Astrocyte (in vitro differentiated cells and primary cell): ENCODE data around the gene ALKBH3. TPM values are rescaled to one million over a fixed set of nuclear protein-coding genes. Genes with fewer than 3 reads are reported as not detected.

Experiments used
- DNase-seq: peaks from one replicate; pipeline ENCODE4 v3.0.0-alpha.2; 2010; ENCODE audit warnings: low read depth
- FAIRE-seq: peaks from 2 replicates; lab custom pipeline; 2011; peaks lifted over from hg19 to GRCh38; lab: Jason Lieb, UNC
- H2AFZ ChIP-seq: 2 replicates; pipeline ENCODE4 v1.6.0; 2012; ENCODE audit warnings: low read depth, low read length, inconsistent platforms
- H3K27ac ChIP-seq: 2 replicates; pipeline ENCODE4 v1.5.1; 2011; ENCODE audit warnings: low read depth, low read length, inconsistent platforms
- H3K27me3 ChIP-seq: 2 replicates; pipeline ENCODE4 v1.6.0; 2011; ENCODE audit warnings: low read length, inconsistent platforms; ENCODE audit not compliant: insufficient read depth
- H3K36me3 ChIP-seq: 2 replicates; pipeline ENCODE4 v1.5.1; 2011; ENCODE audit warnings: low read length, inconsistent platforms; ENCODE audit not compliant: insufficient read depth
- H3K4me1 ChIP-seq: 2 replicates; pipeline ENCODE4 v1.5.1; 2011; ENCODE audit warnings: low read length, inconsistent platforms; ENCODE audit not compliant: insufficient read depth
- H3K4me2 ChIP-seq: 2 replicates; pipeline ENCODE4 v1.6.0; 2012; ENCODE audit warnings: low read length, inconsistent platforms
- H3K4me3 ChIP-seq: 2 replicates; pipeline ENCODE4 v1.5.1; 2011; ENCODE audit warnings: low read depth, mild to moderate bottlenecking, low read length, inconsistent platforms; ENCODE audit not compliant: insufficient read depth
- H3K79me2 ChIP-seq: 2 replicates; pipeline ENCODE4 v1.6.0; 2012; ENCODE audit warnings: mild to moderate bottlenecking, low read length, inconsistent platforms; ENCODE audit not compliant: insufficient read depth
- H3K9ac ChIP-seq: 2 replicates; pipeline ENCODE4 v1.6.0; 2012; ENCODE audit warnings: mild to moderate bottlenecking, low read length, inconsistent platforms
- H3K9me3 ChIP-seq: 2 replicates; pipeline ENCODE4 v1.5.1; 2012; ENCODE audit warnings: low read depth, mild to moderate bottlenecking, low read length, inconsistent platforms; ENCODE audit not compliant: insufficient read depth
- H4K20me1 ChIP-seq: 2 replicates; pipeline ENCODE4 v1.6.0; 2012; ENCODE audit warnings: low read length, inconsistent platforms; ENCODE audit not compliant: insufficient read depth
- H3K27ac Mint-ChIP-seq: one replicate; pipeline ENCODE4 v1.8.0; 2021; ENCODE audit warnings: mild to moderate bottlenecking, mixed read lengths; ENCODE audit not compliant: unreplicated experiment
- H3K27me3 Mint-ChIP-seq: one replicate; pipeline ENCODE4 v1.8.0; 2021; ENCODE audit warnings: low read depth, mixed read lengths; ENCODE audit not compliant: unreplicated experiment
- H3K36me3 Mint-ChIP-seq: one replicate; pipeline ENCODE4 v1.8.0; 2021; ENCODE audit warnings: low read depth, mixed read lengths; ENCODE audit not compliant: unreplicated experiment
- H3K4me1 Mint-ChIP-seq: one replicate; pipeline ENCODE4 v1.8.0; 2021; ENCODE audit warnings: low read depth, mixed read lengths; ENCODE audit not compliant: unreplicated experiment
- H3K4me3 Mint-ChIP-seq: one replicate; pipeline ENCODE4 v1.8.0; 2021; ENCODE audit warnings: mild to moderate bottlenecking, moderate library complexity, mixed read lengths; ENCODE audit not compliant: unreplicated experiment
- H3K9me3 Mint-ChIP-seq: one replicate; pipeline ENCODE4 v1.8.0; 2021; ENCODE audit warnings: mild to moderate bottlenecking, mixed read lengths; ENCODE audit not compliant: unreplicated experiment
- CTCF ChIP-seq: IDR thresholded peaks from 2 replicates; pipeline ENCODE4 v1.5.1; 2011; ENCODE audit warnings: low read depth, mild to moderate bottlenecking, inconsistent platforms, low read length, moderate library complexity; ENCODE audit not compliant: insufficient read depth
- EZH2 ChIP-seq: IDR thresholded peaks from 2 replicates; pipeline ENCODE4 v1.6.1; 2012; ENCODE audit warnings: mild to moderate bottlenecking, low read length, inconsistent platforms; ENCODE audit not compliant: insufficient read depth
- total RNA-seq: library from RNA; stranded (reverse); gene quantifications from 2 replicates; pipeline ENCODE4 v1.2.1, GENCODE V29; 2021

Gene ALKBH3
- total RNA-seq, 1 donor from 2014 or later, result 30.5 TPM

- H3K27ac ChIP-seq, result no peak overlapping the region
- TF ChIP-seq CTCF, result no peak
- no peak for TF ChIP-seq EZH2
- H3K9me3 Mint-ChIP-seq, result peaks cover 1% of the 10 kb centered on the region
- peaks cover 4% of the 10 kb centered on the region for H3K36me3 Mint-ChIP-seq
- H3K27me3 ChIP-seq, result no peaks in the 10 kb centered on the region
- no peaks in the 10 kb centered on the region for H3K27me3 Mint-ChIP-seq
- peaks cover 6% of the 10 kb centered on the region for H3K79me2 ChIP-seq
- no peak overlapping the region for H3K27ac Mint-ChIP-seq
- H3K4me1 Mint-ChIP-seq, result no peaks in the 10 kb centered on the region
- H3K4me3 ChIP-seq, result no peak overlapping the region
- DNase-seq, result no peak
- H3K9me3 ChIP-seq, result no peaks in the 10 kb centered on the region
- H3K4me3 Mint-ChIP-seq, result no peak overlapping the region
- H3K36me3 ChIP-seq, result peaks cover 7% of the 10 kb centered on the region
- H3K4me2 ChIP-seq, result no peak overlapping the region
- H4K20me1 ChIP-seq, result peaks cover 32% of the 10 kb centered on the region
- H3K4me1 ChIP-seq, result peaks cover 16% of the 10 kb centered on the region
- no peak for FAIRE-seq
- H2AFZ ChIP-seq, result no peak overlapping the region
- H3K9ac ChIP-seq, result no peak overlapping the region
Measured at GRCh38 chr11:43907028-43907975, 26.7 kb downstream of the ALKBH3 start.

GRCh38 chr11:43908191-43908590 lies 27.6 kb downstream of the ALKBH3 start:
- Histone ChIP-seq H3K79me2 (peaks cover 6% of the 10 kb centered on the region), H3K4me3 (no peak overlapping the region), H3K9ac (no peak overlapping the region), H3K4me1 (peaks cover 16% of the 10 kb centered on the region), H3K27me3 (no peaks in the 10 kb centered on the region), H3K27ac (no peak overlapping the region), H3K36me3 (peaks cover 7% of the 10 kb centered on the region), H2AFZ (no peak overlapping the region), H3K9me3 (no peaks in the 10 kb centered on the region), H4K20me1 (peaks cover 32% of the 10 kb centered on the region), H3K4me2 (no peak overlapping the region)
- H3K27me3 Mint-ChIP-seq, result no peaks in the 10 kb centered on the region
- FAIRE-seq (no peak), DNase-seq (no peak)
- H3K4me3 Mint-ChIP-seq, result no peak overlapping the region
- peaks cover 1% of the 10 kb centered on the region for H3K9me3 Mint-ChIP-seq
- no peaks in the 10 kb centered on the region for H3K4me1 Mint-ChIP-seq
- TF ChIP-seq EZH2 (no peak), CTCF (no peak)
- H3K27ac Mint-ChIP-seq, result no peak overlapping the region
- peaks cover 4% of the 10 kb centered on the region for H3K36me3 Mint-ChIP-seq

- no peak overlapping the region for H3K4me3 Mint-ChIP-seq
- DNase-seq, result no peak
- Histone ChIP-seq H3K79me2 (peaks cover 6% of the 10 kb centered on the region), H3K9me3 (no peaks in the 10 kb centered on the region), H3K9ac (no peak overlapping the region), H3K4me1 (peaks cover 16% of the 10 kb centered on the region), H2AFZ (no peak overlapping the region), H3K4me2 (no peak overlapping the region), H4K20me1 (peaks cover 32% of the 10 kb centered on the region), H3K27ac (no peak overlapping the region), H3K36me3 (peaks cover 7% of the 10 kb centered on the region), H3K27me3 (no peaks in the 10 kb centered on the region), H3K4me3 (no peak overlapping the region)
- no peak for TF ChIP-seq EZH2
- no peak for TF ChIP-seq CTCF
- peaks cover 4% of the 10 kb centered on the region for H3K36me3 Mint-ChIP-seq
- no peaks in the 10 kb centered on the region for H3K27me3 Mint-ChIP-seq
- no peak for FAIRE-seq
- no peak overlapping the region for H3K27ac Mint-ChIP-seq
- H3K9me3 Mint-ChIP-seq, result peaks cover 1% of the 10 kb centered on the region
- H3K4me1 Mint-ChIP-seq, result no peaks in the 10 kb centered on the region
Measured at GRCh38 chr11:43908683-43909082, 28.1 kb downstream of the ALKBH3 start.
